ENCODE results near the gene TRIM52.

TRIM52 gene

GRCh38 chr5:181258576-181258975, 2.4 kb downstream of the TRIM52 start:
- no peak for DNase-seq (ENCODE audit: low read depth in 2 of 2)

GRCh38 chr5:181255836-181256578, 4.9 kb downstream of the TRIM52 start:
- no peak for DNase-seq (ENCODE audit: low read depth in 2 of 2)

- DNase-seq (ENCODE audit: low read depth in 2 of 2): no peak
These were observed 5.7 kb downstream of the TRIM52 start for GRCh38 chr5:181255276-181255675.

- no peak for DNase-seq (ENCODE audit: low read depth in 2 of 2)
These were observed 12.7 kb downstream of the TRIM52 start for GRCh38 chr5:181248277-181248676.

GRCh38 chr5:181246276-181247049, 14.5 kb downstream of the TRIM52 start:
- peak; percentile 66 to 77 for DNase-seq (ENCODE audit: low read depth in 2 of 2)

- DNase-seq (ENCODE audit: low read depth in 2 of 2): no peak
These were observed 15.3 kb downstream of the TRIM52 start for GRCh38 chr5:181245427-181246275.

GRCh38 chr5:181243564-181244343, 17.2 kb downstream of the TRIM52 start, which contains the start of gene RACK1:
Gene RACK1, minus strand, starts transcription at chr5:181243906. Its CDS starts 106 bp downstream, at chr5:181243800.
- DNase-seq (ENCODE audit: low read depth in 2 of 2): peak; percentile 82 to 87

- DNase-seq (ENCODE audit: low read depth in 2 of 2): no peak
These were observed 17.9 kb downstream of the TRIM52 start for GRCh38 chr5:181243018-181243563.

- no peak for DNase-seq (ENCODE audit: low read depth in 2 of 2)
These were observed 18.9 kb downstream of the TRIM52 start for GRCh38 chr5:181242031-181242451.

- peak; percentile 54 to 59 for DNase-seq (ENCODE audit: low read depth in 2 of 2)
These were observed 19.5 kb downstream of the TRIM52 start for GRCh38 chr5:181241393-181241975.

- DNase-seq (ENCODE audit: low read depth in 2 of 2): no peak
These were observed 21.8 kb downstream of the TRIM52 start for GRCh38 chr5:181239062-181239663.

- no peak for DNase-seq (ENCODE audit: low read depth in 2 of 2)
These were observed 23.1 kb downstream of the TRIM52 start for GRCh38 chr5:181237729-181238385.

GRCh38 chr5:181236954-181237641, 23.8 kb downstream of the TRIM52 start:
- no peak for DNase-seq (ENCODE audit: low read depth in 2 of 2)

GRCh38 chr5:181236471-181236870, 24.5 kb downstream of the TRIM52 start:
- no peak for DNase-seq (ENCODE audit: low read depth in 2 of 2)

- no peak for DNase-seq (ENCODE audit: low read depth in 2 of 2)
These were observed 25.1 kb downstream of the TRIM52 start for GRCh38 chr5:181235689-181236366.

GRCh38 chr5:181235323-181235688, 25.6 kb downstream of the TRIM52 start:
- DNase-seq (ENCODE audit: low read depth in 2 of 2): no peak

- DNase-seq (ENCODE audit: low read depth in 2 of 2): no peak
These were observed 26.3 kb downstream of the TRIM52 start for GRCh38 chr5:181234455-181235306.

All from stimulated activated CD4-positive, alpha-beta T cell treated with anti-CD3 and anti-CD28 coated beads, Interleukin-15, amount 100 ng/mL, for 48 hours (primary cell).